Trophoblast cell (in vitro differentiated cells and primary cell): ENCODE measurements around the gene RANBP10.

Source experiments
- DNase-seq, 2 donors: peaks; one replicate each; pipeline ENCODE4 v3.0.0-alpha.2; 2016
- H2AFZ ChIP-seq: 2 replicates; pipeline ENCODE4 v1.6.1; 2013; ENCODE audit warnings: low read length, moderate library complexity, mild to moderate bottlenecking; ENCODE audit not compliant: insufficient read depth, poor library complexity
- H2AK5ac ChIP-seq: 2 replicates; pipeline ENCODE4 v1.6.1; 2013; ENCODE audit warnings: mild to moderate bottlenecking, low read length
- H2BK120ac ChIP-seq: 2 replicates; pipeline ENCODE4 v1.6.1; 2013; ENCODE audit warnings: low read length, mild to moderate bottlenecking, moderate library complexity; ENCODE audit not compliant: insufficient read depth, poor library complexity
- H2BK12ac ChIP-seq: 2 replicates; pipeline ENCODE4 v1.6.1; 2013; ENCODE audit warnings: mild to moderate bottlenecking, low read length, moderate library complexity
- H2BK5ac ChIP-seq: 2 replicates; pipeline ENCODE4 v1.6.1; 2013; ENCODE audit warnings: low read length, low read depth, moderate library complexity, mild to moderate bottlenecking; ENCODE audit not compliant: poor library complexity
- H3K14ac ChIP-seq: 2 replicates; pipeline ENCODE4 v1.6.1; 2013; ENCODE audit warnings: mild to moderate bottlenecking, low read length
- H3K18ac ChIP-seq: 2 replicates; pipeline ENCODE4 v1.6.1; 2013; ENCODE audit warnings: mild to moderate bottlenecking, low read length
- H3K23ac ChIP-seq: 2 replicates; pipeline ENCODE4 v1.6.1; 2013; ENCODE audit warnings: low read length
- H3K27ac ChIP-seq: 2 replicates; pipeline ENCODE4 v1.5.1; 2013; ENCODE audit warnings: low read depth, mild to moderate bottlenecking, inconsistent platforms, low read length, moderate library complexity
- H3K27me3 ChIP-seq: 2 replicates; pipeline ENCODE4 v1.6.1; 2013; ENCODE audit warnings: inconsistent platforms, mild to moderate bottlenecking, low read length, moderate library complexity; ENCODE audit not compliant: insufficient read depth
- H3K36me3 ChIP-seq, 2 experiments: 1 replicate in 1 of 2; 2 replicates in 1 of 2; pipeline ENCODE4 v1.6.1; 2013; ENCODE audit warnings: low read length in 2 of 2, mild to moderate bottlenecking in 2 of 2, moderate library complexity in 1 of 2; ENCODE audit not compliant: insufficient read depth in 2 of 2, control insufficient read depth in 1 of 2
- H3K4ac ChIP-seq: 2 replicates; pipeline ENCODE4 v1.6.1; 2013; ENCODE audit warnings: low read depth, mild to moderate bottlenecking, low read length, moderate library complexity
- H3K4me1 ChIP-seq, 2 experiments: 1 replicate in 1 of 2; 2 replicates in 1 of 2; pipeline ENCODE4 v1.6.1; 2013; ENCODE audit warnings: low read length in 2 of 2, mild to moderate bottlenecking in 2 of 2, moderate library complexity in 1 of 2; ENCODE audit not compliant: insufficient read depth in 2 of 2, control insufficient read depth in 1 of 2
- H3K4me2 ChIP-seq: 2 replicates; pipeline ENCODE4 v1.6.1; 2013; ENCODE audit warnings: inconsistent platforms, mild to moderate bottlenecking, low read length, moderate library complexity
- H3K4me3 ChIP-seq: 2 replicates; pipeline ENCODE4 v1.5.1; 2013; ENCODE audit warnings: mild to moderate bottlenecking, low read depth, low read length, inconsistent platforms
- H3K79me1 ChIP-seq: one replicate; pipeline ENCODE4 v1.6.1; 2013; ENCODE audit warnings: low read length
- H3K79me2 ChIP-seq: 2 replicates; pipeline ENCODE4 v1.6.1; 2013; ENCODE audit warnings: low read length, mild to moderate bottlenecking; ENCODE audit not compliant: control insufficient read depth, insufficient read depth, poor library complexity
- H3K9ac ChIP-seq: 2 replicates; pipeline ENCODE4 v1.6.1; 2013; ENCODE audit warnings: mild to moderate bottlenecking, low read length
- H3K9me3 ChIP-seq: 2 replicates; pipeline ENCODE4 v1.6.1; 2013; ENCODE audit warnings: low read depth, mild to moderate bottlenecking, control low read depth, inconsistent platforms, low read length; ENCODE audit not compliant: insufficient read depth
- H4K12ac ChIP-seq: 2 replicates; pipeline ENCODE4 v1.6.1; 2013; ENCODE audit warnings: low read depth, mild to moderate bottlenecking, low read length, moderate library complexity
- H4K8ac ChIP-seq: 2 replicates; pipeline ENCODE4 v1.6.1; 2013; ENCODE audit warnings: low read depth, mild to moderate bottlenecking, low read length, moderate library complexity
- H4K91ac ChIP-seq: one replicate; pipeline ENCODE4 v1.6.1; 2013; ENCODE audit warnings: low read depth, mild to moderate bottlenecking, low read length, moderate library complexity
- WGBS: extraction: QIAGEN DNeasy Blood & Tissue Kit; methylation state at CpG from one replicate; pipeline ENCODE4 v1.1.7; 2013; ENCODE audit warnings: missing lambda C conversion rate; ENCODE audit not compliant: insufficient read length, insufficient coverage; ENCODE audit errors: extremely low coverage; 5-methylcytosine and 5-hydroxymethylcytosine counted together

The RANBP10 gene

GRCh38 chr16:67679935-67680897, 126.1 kb downstream of the RANBP10 start:
- DNase-seq, result no peak
- Histone ChIP-seq H3K27me3 (no peaks in the 10 kb centered on the region), H3K36me3 (peaks cover 31 to 32% of the 10 kb centered on the region in 2 experiments), H3K14ac (no peak overlapping the region), H2BK5ac (no peak overlapping the region), H3K4ac (no peak overlapping the region), H4K8ac (no peak overlapping the region), H2AK5ac (no peak overlapping the region), H3K23ac (no peak overlapping the region), H3K9me3 (no peaks in the 10 kb centered on the region), H2AFZ (no peak overlapping the region), H3K18ac (no peak overlapping the region), H3K4me1 (peaks cover 11 to 14% of the 10 kb centered on the region in 2 experiments), H4K91ac (no peak overlapping the region), H4K12ac (no peak overlapping the region), H3K79me2 (no peaks in the 10 kb centered on the region), H3K4me2 (no peak overlapping the region), H3K79me1 (peaks cover 4% of the 10 kb centered on the region), H2BK120ac (no peak overlapping the region), H2BK12ac (no peak overlapping the region), H3K27ac (no peak overlapping the region), H3K4me3 (no peak overlapping the region), H3K9ac (no peak overlapping the region)
- WGBS, result no CpG with 5 or more reads among the region's 10 CpGs

GRCh38 chr16:67678354-67679023, 127.9 kb downstream of the RANBP10 start:
- no peak overlapping the region for H2BK12ac ChIP-seq
- no peaks in the 10 kb centered on the region for H3K9me3 ChIP-seq
- peaks cover 4% of the 10 kb centered on the region for H3K79me1 ChIP-seq
- no peak overlapping the region for H3K18ac ChIP-seq
- WGBS, result no CpG with 5 or more reads among the region's 12 CpGs
- H3K4me3 ChIP-seq, result no peak overlapping the region
- H2BK5ac ChIP-seq, result no peak overlapping the region
- H3K36me3 ChIP-seq, result peaks cover 20 to 31% of the 10 kb centered on the region in 2 experiments
- no peak overlapping the region for H2BK120ac ChIP-seq
- no peak overlapping the region for H4K8ac ChIP-seq
- H3K9ac ChIP-seq, result no peak overlapping the region
- H3K27me3 ChIP-seq, result no peaks in the 10 kb centered on the region
- no peak overlapping the region for H3K4me2 ChIP-seq
- peak in 1 of 2 donors; percentile 56 for DNase-seq
- H3K27ac ChIP-seq, result peak overlapping the region; percentile 20
- H3K23ac ChIP-seq, result no peak overlapping the region
- peaks cover 11 to 14% of the 10 kb centered on the region in 2 experiments for H3K4me1 ChIP-seq
- H3K14ac ChIP-seq, result no peak overlapping the region
- no peaks in the 10 kb centered on the region for H3K79me2 ChIP-seq
- no peak overlapping the region for H3K4ac ChIP-seq
- H4K12ac ChIP-seq, result no peak overlapping the region
- H4K91ac ChIP-seq, result no peak overlapping the region
- no peak overlapping the region for H2AK5ac ChIP-seq
- H2AFZ ChIP-seq, result no peak overlapping the region

GRCh38 chr16:67677712-67678111, 128.6 kb downstream of the RANBP10 start:
- H4K8ac ChIP-seq, result no peak overlapping the region

GRCh38 chr16:67676939-67677338, 129.4 kb downstream of the RANBP10 start:
- Histone ChIP-seq H3K14ac (no peak overlapping the region), H2AFZ (no peak overlapping the region), H3K9ac (no peak overlapping the region), H4K12ac (no peak overlapping the region), H3K79me2 (no peaks in the 10 kb centered on the region), H3K27me3 (no peaks in the 10 kb centered on the region), H3K79me1 (peaks cover 4% of the 10 kb centered on the region), H4K8ac (no peak overlapping the region), H2BK12ac (no peak overlapping the region), H3K4ac (no peak overlapping the region), H3K4me2 (no peak overlapping the region), H3K4me3 (no peak overlapping the region), H3K4me1 (peaks cover 11 to 14% of the 10 kb centered on the region in 2 experiments), H2AK5ac (no peak overlapping the region), H3K18ac (no peak overlapping the region), H4K91ac (peak overlapping the region; percentile 70), H3K36me3 (peaks cover 16 to 24% of the 10 kb centered on the region in 2 experiments), H2BK120ac (peak overlapping the region; percentile 74), H3K27ac (peak overlapping the region; percentile 32), H3K9me3 (no peaks in the 10 kb centered on the region), H2BK5ac (no peak overlapping the region), H3K23ac (no peak overlapping the region)
- no peak for DNase-seq
- no CpG with 5 or more reads among the region's 8 CpGs for WGBS

More at GRCh38 chr16:67677712-67678111, 128.6 kb downstream of the RANBP10 start:
- no peak overlapping the region for H3K23ac ChIP-seq
- peak overlapping the region; percentile 70 for H4K91ac ChIP-seq
- H3K9ac ChIP-seq, result no peak overlapping the region
- H2AK5ac ChIP-seq, result no peak overlapping the region
- WGBS, result no CpG with 5 or more reads among the region's 1 CpG
- peaks cover 11 to 14% of the 10 kb centered on the region in 2 experiments for H3K4me1 ChIP-seq
- peak; percentile 97 to 99 for DNase-seq
- H3K18ac ChIP-seq, result no peak overlapping the region
- no peak overlapping the region for H4K12ac ChIP-seq
- no peaks in the 10 kb centered on the region for H3K9me3 ChIP-seq
- H3K27ac ChIP-seq, result peak overlapping the region; percentile 52
- no peak overlapping the region for H2BK5ac ChIP-seq
- H3K36me3 ChIP-seq, result peaks cover 16 to 24% of the 10 kb centered on the region in 2 experiments
- no peak overlapping the region for H3K14ac ChIP-seq
- no peak overlapping the region for H2BK12ac ChIP-seq
- no peaks in the 10 kb centered on the region for H3K79me2 ChIP-seq
- H3K4ac ChIP-seq, result no peak overlapping the region
- no peaks in the 10 kb centered on the region for H3K27me3 ChIP-seq
- H3K79me1 ChIP-seq, result peaks cover 4% of the 10 kb centered on the region
- peak overlapping the region; percentile 28 for H3K4me2 ChIP-seq
- no peak overlapping the region for H3K4me3 ChIP-seq
- H2BK120ac ChIP-seq, result peak overlapping the region; percentile 74
- no peak overlapping the region for H2AFZ ChIP-seq
